Neuron (in vitro differentiated cells): ENCODE measurements around the gene AP1M2.
"Not testable (repeated sequence)": the region's sequence is repeated elsewhere in the genome, so short reads cannot be mapped to it uniquely, and the experiment has no call there.

ENCODE experiments used
- H2AFZ ChIP-seq: one replicate; pipeline ENCODE4 v1.6.1; 2013; ENCODE audit warnings: low read depth, mild to moderate bottlenecking, inconsistent platforms, low read length, moderate library complexity
- H3K27me3 ChIP-seq: one replicate; pipeline ENCODE4 v1.6.1; 2013; ENCODE audit warnings: low read length; ENCODE audit not compliant: insufficient read depth
- H3K36me3 ChIP-seq: one replicate; pipeline ENCODE4 v1.6.1; 2013; ENCODE audit warnings: low read length; ENCODE audit not compliant: insufficient read depth
- H3K4me1 ChIP-seq: one replicate; pipeline ENCODE4 v1.6.1; 2013; ENCODE audit warnings: low read length; ENCODE audit not compliant: insufficient read depth
- H3K4me3 ChIP-seq: 2 replicates; pipeline ENCODE4 v1.5.1; 2013; ENCODE audit warnings: mild to moderate bottlenecking, low read length, moderate library complexity
- H3K9me3 ChIP-seq: one replicate; pipeline ENCODE4 v1.6.1; 2013; ENCODE audit warnings: low read length

The AP1M2 gene

GRCh38 chr19:10537668-10538067, 49.4 kb downstream of the AP1M2 start:
- no peak overlapping the region for H3K4me3 ChIP-seq

GRCh38 chr19:10535613-10536012, 51.5 kb downstream of the AP1M2 start:
- Histone ChIP-seq H3K36me3 (no peaks in the 10 kb centered on the region), H3K4me1 (no peaks in the 10 kb centered on the region), H2AFZ (no peak overlapping the region), H3K27me3 (peaks cover 3% of the 10 kb centered on the region), H3K9me3 (no peaks in the 10 kb centered on the region), H3K4me3 (no peak overlapping the region)

More at GRCh38 chr19:10537668-10538067, 49.4 kb downstream of the AP1M2 start:
- H3K27me3 ChIP-seq = peaks cover 3% of the 10 kb centered on the region
- H3K36me3 ChIP-seq = no peaks in the 10 kb centered on the region
- H2AFZ ChIP-seq = no peak overlapping the region
- H3K4me1 ChIP-seq = no peaks in the 10 kb centered on the region
- no peaks in the 10 kb centered on the region for H3K9me3 ChIP-seq

GRCh38 chr19:10533646-10534386, 53.3 kb downstream of the AP1M2 start:
- no peak overlapping the region for H2AFZ ChIP-seq
- H3K4me1 ChIP-seq = no peaks in the 10 kb centered on the region
- no peak overlapping the region for H3K4me3 ChIP-seq
- H3K27me3 ChIP-seq = peaks cover 3% of the 10 kb centered on the region
- no peaks in the 10 kb centered on the region for H3K9me3 ChIP-seq
- H3K36me3 ChIP-seq = no peaks in the 10 kb centered on the region

- Histone ChIP-seq H3K4me3 (no peak overlapping the region), H3K9me3 (no peaks in the 10 kb centered on the region), H3K27me3 (no peaks in the 10 kb centered on the region), H3K4me1 (no peaks in the 10 kb centered on the region), H3K36me3 (no peaks in the 10 kb centered on the region), H2AFZ (no peak overlapping the region)
Measured at GRCh38 chr19:10532457-10532856, 54.7 kb downstream of the AP1M2 start.

- H2AFZ ChIP-seq, H3K4me3 ChIP-seq, H3K4me1 ChIP-seq, H3K9me3 ChIP-seq, H3K36me3 ChIP-seq: not testable (repeated sequence)
- H3K27me3 ChIP-seq = peaks cover 11% of the 10 kb centered on the region
Measured at GRCh38 chr19:10526887-10527286, 60.2 kb downstream of the AP1M2 start.

- H3K4me3 ChIP-seq = no peak overlapping the region
- no peak overlapping the region for H2AFZ ChIP-seq
- H3K36me3 ChIP-seq = no peaks in the 10 kb centered on the region
- no peaks in the 10 kb centered on the region for H3K4me1 ChIP-seq
- peaks cover 19% of the 10 kb centered on the region for H3K27me3 ChIP-seq
- H3K9me3 ChIP-seq = no peaks in the 10 kb centered on the region
Measured at GRCh38 chr19:10525636-10526035, 61.5 kb downstream of the AP1M2 start.

- Histone ChIP-seq H3K4me3 (no peak overlapping the region), H3K36me3 (no peaks in the 10 kb centered on the region), H3K4me1 (no peaks in the 10 kb centered on the region), H3K9me3 (no peaks in the 10 kb centered on the region), H3K27me3 (peaks cover 40% of the 10 kb centered on the region), H2AFZ (no peak overlapping the region)
Measured at GRCh38 chr19:10523135-10523636, 63.9 kb downstream of the AP1M2 start.
